Testis (tissue), 3 donors: ENCODE results near the gene SMIM44. TPM values are rescaled to one million over a fixed set of nuclear protein-coding genes. Genes with fewer than 3 reads are reported as not detected.

Source experiments
- DNase-seq: peaks from one replicate; pipeline ENCODE4 v3.0.0-alpha.2; 2019
- H3K27ac ChIP-seq, 2 donors: fragments of 200-600 bp; sonication (generic); one replicate each; pipeline ENCODE4 v1.5.1; 2019
- H3K27me3 ChIP-seq: fragments of 200-600 bp; sonication (generic); one replicate; pipeline ENCODE4 v1.5.1; 2019
- H3K36me3 ChIP-seq: fragments of 200-600 bp; sonication (generic); one replicate; pipeline ENCODE4 v1.5.1; 2017; ENCODE audit warnings: low read depth; ENCODE audit errors: missing control alignments
- H3K4me1 ChIP-seq: fragments of 200-600 bp; sonication (generic); one replicate; pipeline ENCODE4 v1.5.1; 2019
- H3K4me3 ChIP-seq, 2 donors: fragments of 200-600 bp; sonication (generic); one replicate each; pipeline ENCODE4 v1.5.1; 2017 to 2019
- H3K9me3 ChIP-seq: fragments of 200-600 bp; sonication (generic); one replicate; pipeline ENCODE4 v1.5.1; 2017
- CTCF ChIP-seq, 3 experiments: fragments of 450-650 bp in 2 of 3; fragments of 200-600 bp in 1 of 3; sonication (generic) in 1 of 3; IDR thresholded peaks; one replicate each; pipeline ENCODE4 v1.5.1; 2016 to 2019; ENCODE audit warnings: antibody characterized with exemption in 3 of 3, mild to moderate bottlenecking in 2 of 3, moderate library complexity in 1 of 3
- POLR2A ChIP-seq: fragments of 450-650 bp; IDR thresholded peaks from one replicate; pipeline ENCODE4 v1.6.1; 2017; ENCODE audit warnings: antibody characterized with exemption, mild to moderate bottlenecking, moderate library complexity
- WGBS, 2 donors: methylation state at CpG; one replicate each; pipeline ENCODE4 v1.1.5; 2018; 5-methylcytosine and 5-hydroxymethylcytosine counted together
- intact Hi-C: fragments of 100-400 bp; cut with DNase I; formaldehyde crosslinking; loops from one replicate; pipeline ENCODE4 v1.15.1; 2023; ENCODE audit warnings: low total_unique reads
- polyA plus RNA-seq: library from polyadenylated mRNA; stranded (reverse); fragments of 350-450 nt; fragmentation: Illumina TruSeq; extraction: RNeasy Lipid Tissue Mini Kit (QIAGEN cat#74804); gene quantifications from one replicate; pipeline ENCODE4 v1.2.3, GENCODE V29; 2014; ENCODE audit warnings: low read depth, low replicate concordance; ENCODE audit not compliant: insufficient read depth
- total RNA-seq, 2 donors: library from RNA; depleted of rRNA; stranded (reverse); fragments of >200 nt; gene quantifications; one replicate each; pipeline ENCODE4 v1.2.3, GENCODE V29; 2016

SMIM44 gene
- total and polyA plus RNA-seq, 3 donors from 2014 or later, result not detected

- intact Hi-C loops, result no loop called here
- Histone ChIP-seq H3K27me3 (no peaks in the 10 kb centered on the region), H3K4me3 (no peak overlapping the region), H3K27ac (peak overlapping the region in 1 of 2 donors; percentile 41), H3K36me3 (no peaks in the 10 kb centered on the region), H3K9me3 (no peaks in the 10 kb centered on the region), H3K4me1 (peaks cover 8% of the 10 kb centered on the region)
- TF ChIP-seq POLR2A (no peak), CTCF (IDR thresholded peaks at IDR 0.05) (no peak)
- WGBS, 2 donors, result 67 to 71% methylated on average over 9 to 14 of the region's 14 CpGs
- DNase-seq, result no peak
These were observed 41.3 kb downstream of the SMIM44 start for GRCh38 chr19:3441986-3442329.

- no peaks in the 10 kb centered on the region for H3K9me3 ChIP-seq
- no peaks in the 10 kb centered on the region for H3K27me3 ChIP-seq
- 76 to 81% methylated on average over 14 to 25 of the region's 25 CpGs for WGBS, 2 donors
- H3K4me3 ChIP-seq, result no peak overlapping the region
- peak overlapping the region in 1 of 2 donors; percentile 41 for H3K27ac ChIP-seq
- H3K4me1 ChIP-seq, result peaks cover 8% of the 10 kb centered on the region
- DNase-seq, result no peak
- TF ChIP-seq POLR2A (no peak), CTCF (IDR thresholded peaks at IDR 0.05) (no peak)
- intact Hi-C loops, result no loop called here
- no peaks in the 10 kb centered on the region for H3K36me3 ChIP-seq
These were observed 41.9 kb downstream of the SMIM44 start for GRCh38 chr19:3441089-3441985.

- Histone ChIP-seq H3K4me1 (peaks cover 17% of the 10 kb centered on the region), H3K9me3 (no peaks in the 10 kb centered on the region), H3K27ac (no peak overlapping the region), H3K4me3 (no peak overlapping the region), H3K36me3 (no peaks in the 10 kb centered on the region), H3K27me3 (no peaks in the 10 kb centered on the region)
- intact Hi-C loops, result no loop called here
- DNase-seq, result peak; percentile 51
- TF ChIP-seq CTCF (IDR thresholded peaks at IDR 0.05) (peak in 2 of 3 experiments; percentile 42 to 50), POLR2A (no peak)
- WGBS, 2 donors, result 79 to 82% methylated on average over 13 of the region's 13 CpGs
These were observed 43.2 kb downstream of the SMIM44 start for GRCh38 chr19:3440082-3440481.

GRCh38 chr19:3434630-3435553 is 48.3 kb downstream of the SMIM44 start:
- 4 to 7% methylated on average over 29 to 43 of the region's 67 CpGs for WGBS, 2 donors
- H3K27ac ChIP-seq, result peak overlapping the region; percentile 76 to 90
- peak overlapping the region; percentile 64 to 65 for H3K4me3 ChIP-seq
- peak; percentile 96 for DNase-seq
- peaks cover 25% of the 10 kb centered on the region for H3K4me1 ChIP-seq
- no peaks in the 10 kb centered on the region for H3K36me3 ChIP-seq
- no peaks in the 10 kb centered on the region for H3K9me3 ChIP-seq
- no peaks in the 10 kb centered on the region for H3K27me3 ChIP-seq
- intact Hi-C loops, result loop anchor here (10.0 kb wide), 1 partner anchor 100 kb away; no protein-coding TSS in a partner anchor
- TF ChIP-seq POLR2A, result no peak
- TF ChIP-seq CTCF (IDR thresholded peaks at IDR 0.05), result peak in 1 of 3 experiments; percentile 11
